K562 (cell line): ENCODE data around the gene MVK. TPM values are rescaled to one million over a fixed set of nuclear protein-coding genes. Genes with fewer than 3 reads are reported as not detected.
A peak's percentile ranks its signal among the peaks of the same experiment; 100 is the strongest.

Source experiments
- ATAC-seq: fragments of 200-7000 bp; cut with Tn5 transposase; 3 replicates; pipeline ENCODE4 v1.9.1; 2020; ENCODE audit warnings: moderate library complexity
- BruUV-seq: library from RNA; stranded (reverse); fragments of 400-500 nt; replicated peaks from 2 replicates; lab custom pipeline; 2021; lab: Mats Ljungman, UMichigan
- CTCF ChIA-PET: fragments of 300-600 bp; formaldehyde crosslinking; extraction: SDS; loops from one replicate; lab custom pipeline; 2021; ENCODE audit warnings: low intra/inter-chr PET ratio; lab: Yijun Ruan, JAX
- POLR2A ChIA-PET: fragments of 300-600, 350-650 bp; sonication (Branson Sonifier 250); formaldehyde crosslinking; extraction: SDS; loops from one replicate; lab custom pipeline; 2021; ENCODE audit warnings: antibody characterized with exemption, inconsistent platforms; lab: Yijun Ruan, JAX
- DNase-seq, 4 experiments: peaks; one replicate each; pipeline versions ENCODE4 v3.0.0 to v3.0.0-alpha.2; 2011 to 2018; ENCODE audit warnings: low spot score in 3 of 4, mixed read lengths in 3 of 4; ENCODE audit errors: extremely low read depth in 1 of 4
- FAIRE-seq: peaks from 2 replicates; lab custom pipeline; 2011; peaks lifted over from hg19 to GRCh38; lab: Jason Lieb, UNC
- H2AFZ ChIP-seq: 2 replicates; pipeline ENCODE4 v1.6.0; 2011; ENCODE audit warnings: low read depth, low read length, control low read depth, inconsistent platforms
- H3K27ac ChIP-seq: fragments of 200-600 bp; 3 replicates; pipeline ENCODE4 v1.8.0; 2011; ENCODE audit warnings: low read depth, mild to moderate bottlenecking, control low read depth, inconsistent platforms, low read length, moderate library complexity, mixed read lengths; ENCODE audit errors: extremely low read depth
- H3K27me3 ChIP-seq, 2 experiments: fragments of 300-600 bp in 1 of 2; 2 replicates in 1 of 2; 3 replicates in 1 of 2; pipeline versions ENCODE4 v1.6.0 to v1.8.0; 2011; ENCODE audit warnings: inconsistent platforms in 2 of 2, low read length in 2 of 2, mild to moderate bottlenecking in 1 of 2, mixed read lengths in 1 of 2, moderate library complexity in 1 of 2; ENCODE audit not compliant: control insufficient read depth in 2 of 2, insufficient read depth in 2 of 2
- H3K36me3 ChIP-seq: fragments of 300-600 bp; 3 replicates; pipeline ENCODE4 v1.8.0; 2011; ENCODE audit warnings: mild to moderate bottlenecking, low read length, inconsistent platforms; ENCODE audit not compliant: control insufficient read depth, insufficient read depth
- H3K4me1 ChIP-seq, 2 experiments: fragments of 200-600 bp in 1 of 2; replicated peaks in 1 of 2; 2 replicates in 1 of 2; 3 replicates in 1 of 2; pipeline versions ENCODE4 v1.5.1 to v1.8.0; 2011; ENCODE audit warnings: inconsistent platforms in 2 of 2, low read length in 2 of 2, mild to moderate bottlenecking in 1 of 2, mixed read lengths in 1 of 2, moderate library complexity in 1 of 2; ENCODE audit not compliant: control insufficient read depth in 2 of 2, insufficient read depth in 2 of 2
- H3K4me2 ChIP-seq: 2 replicates; pipeline ENCODE4 v1.6.1; 2011; ENCODE audit warnings: low read length, control low read depth, inconsistent platforms, mixed read lengths; ENCODE audit not compliant: insufficient read depth
- H3K4me3 ChIP-seq: fragments of 200-600 bp; sonication (generic), shearing (Covaris generic); 2 replicates; pipeline ENCODE4 v1.5.1; 2016; ENCODE audit warnings: control low read depth, inconsistent platforms
- H3K79me2 ChIP-seq: fragments of 200-600 bp; 3 replicates; pipeline ENCODE4 v1.8.0; 2011; ENCODE audit warnings: low read length, inconsistent platforms; ENCODE audit not compliant: control insufficient read depth, insufficient read depth
- H3K9ac ChIP-seq, 2 experiments: 2 replicates each; pipeline versions ENCODE4 v1.6.0 to v1.6.1; 2011; ENCODE audit warnings: low read depth in 2 of 2, low read length in 2 of 2, control low read depth in 1 of 2, inconsistent platforms in 1 of 2, mild to moderate bottlenecking in 1 of 2, mixed read lengths in 1 of 2; ENCODE audit not compliant: insufficient read depth in 1 of 2
- H3K9me1 ChIP-seq: one replicate; pipeline ENCODE4 v1.6.0; 2011; ENCODE audit warnings: inconsistent platforms, mild to moderate bottlenecking, low read length, moderate library complexity; ENCODE audit not compliant: control insufficient read depth, insufficient read depth
- H3K9me3 ChIP-seq: replicated peaks from 2 replicates; pipeline ENCODE4 v1.5.1; 2011; ENCODE audit warnings: low read depth, low read length, inconsistent platforms; ENCODE audit not compliant: control insufficient read depth, insufficient read depth
- H4K20me1 ChIP-seq: replicated peaks from 2 replicates; pipeline ENCODE4 v1.6.1; 2011; ENCODE audit warnings: low read length, inconsistent platforms, mixed read lengths; ENCODE audit not compliant: control insufficient read depth, insufficient read depth
- BACH1 ChIP-seq: fragments of 200-800 bp; sonication (Bioruptor generic); IDR thresholded peaks from 2 replicates; pipeline ENCODE4 v1.6.1; 2016; ENCODE audit warnings: missing genetic modification characterization, missing compliant biosample characterization
- BHLHE40 ChIP-seq: IDR thresholded peaks from 2 replicates; pipeline ENCODE4 v1.6.1; 2011; ENCODE audit warnings: low read length, improper control_type of control experiment
- EWSR1 ChIP-seq: fragments of 450-650 bp; IDR thresholded peaks from 2 replicates; pipeline ENCODE4 v1.6.1; 2018; ENCODE audit warnings: borderline replicate concordance, mild to moderate bottlenecking, low read depth, moderate library complexity; ENCODE audit not compliant: partially characterized antibody
- TFAP4 ChIP-seq: sonication (generic); formaldehyde crosslinking; IDR thresholded peaks from 2 replicates; pipeline ENCODE4 v1.8.0; 2022; ENCODE audit warnings: missing genetic modification reagents, mild to moderate bottlenecking, moderate library complexity, borderline replicate concordance
- ZNF561 ChIP-seq: fragments of 450-650 bp; formaldehyde crosslinking; conservative IDR thresholded peaks from 2 replicates; pipeline ENCODE4 v1.4.0; 2020; ENCODE audit warnings: mild to moderate bottlenecking, moderate library complexity
- WGBS: fragments of 100-300 bp; shearing (Covaris generic); methylation state at CpG from one replicate; pipeline ENCODE4 v1.1.6; 2016; ENCODE audit warnings: low coverage, mixed read lengths; ENCODE audit not compliant: insufficient coverage; ENCODE audit errors: missing lambda C conversion rate; 5-methylcytosine and 5-hydroxymethylcytosine counted together
- in situ Hi-C: fragments of 300-500 bp; cut with MboI; formaldehyde crosslinking; loops from 4 replicates; pipeline ENCODE4 v1.15.0; 2018; ENCODE audit warnings: inconsistent platforms, mixed read lengths
- intact Hi-C: fragments of 100-400 bp; cut with micrococcal nuclease; formaldehyde crosslinking; loops from 2 replicates; pipeline ENCODE4 v1.14.2; 2022
- polyA plus RNA-seq, 8 experiments: library from polyadenylated mRNA; depleted of rRNA in 4 of 8; stranded (reverse) in 5 of 8; unstranded in 3 of 8; fragments of >200 nt; fragmentation: Nextera tagmentation in 2 of 8; fragmentation: Illumina TruSeq in 1 of 8; extraction: Ambion mirVana in 2 of 8; extraction: Trizol in 1 of 8; gene quantifications; 2 replicates each; pipeline versions ENCODE4 v1.2.1 to v1.2.3, GENCODE V29; 2011 to 2014; ENCODE audit warnings: inconsistent platforms in 1 of 8, missing spikeins in 1 of 8
- total RNA-seq, 7 experiments: library from RNA; depleted of rRNA in 6 of 7; stranded (reverse); fragments of >200 nt in 6 of 7; fragmentation: Illumina TruSeq in 2 of 7; extraction: Trizol in 2 of 7; gene quantifications; 2 replicates each; pipeline versions ENCODE4 v1.2.1 to v1.2.3, GENCODE V29; 2011 to 2021; ENCODE audit warnings: low replicate concordance in 1 of 7

MVK gene
- total and polyA plus RNA-seq, 9 of the 15 experiments (the other 6 are each of a cell fraction or from before 2014, with no cell fraction given) = 0.41 to 33.6 (median 18.8) TPM

DNA sequence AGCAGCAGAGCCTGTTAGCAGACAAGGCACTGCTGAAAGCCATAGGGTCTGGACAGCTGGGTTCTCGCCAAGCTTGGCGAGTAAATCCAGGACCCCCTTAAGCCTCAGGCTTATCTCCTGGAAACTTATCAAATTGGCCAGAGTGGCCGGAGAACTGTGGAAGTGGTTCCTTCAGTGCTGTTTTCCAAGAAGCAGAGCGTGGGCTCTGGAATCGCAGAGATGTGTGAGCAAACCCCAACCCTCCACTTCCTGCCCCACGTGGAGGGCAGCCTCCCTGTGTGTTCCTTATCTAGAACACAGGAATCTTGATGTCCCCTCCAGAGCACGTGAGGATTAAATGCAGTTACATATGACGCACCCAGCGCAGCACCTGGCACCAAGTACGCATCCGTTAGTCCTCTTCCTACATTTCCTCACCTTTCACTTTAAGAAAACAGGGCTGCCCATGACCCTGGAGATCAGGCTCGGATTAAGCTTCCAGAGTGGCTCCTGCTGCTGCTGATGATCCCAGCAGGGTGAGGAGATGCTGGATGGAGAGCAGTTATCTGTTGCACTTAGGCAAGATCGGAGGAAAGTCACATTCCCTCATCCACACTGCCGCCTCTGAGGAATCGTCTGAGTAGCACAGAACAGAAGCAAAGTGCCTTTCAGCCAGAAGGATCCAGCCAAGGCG lies 35.3 kb upstream of the MVK start:
- Histone ChIP-seq H3K79me2 (no peaks in the 10 kb centered on the region), H3K4me2 (no peak overlapping the region; the same call in 1 of the 2 replicates), H3K9me3 (peaks cover 3% of the 10 kb centered on the region; the same call in 1 of the 2 replicates), H3K4me3 (no peak overlapping the region), H4K20me1 (peaks cover 14% of the 10 kb centered on the region; the same call in 1 of the 2 replicates), H3K4me1 (peaks cover 0 to 2% of the 10 kb centered on the region in 2 experiments; a peak in 2 of 5 replicates), H3K9ac (no peak overlapping the region), H3K36me3 (no peaks in the 10 kb centered on the region), H2AFZ (no peak overlapping the region), H3K27me3 (peaks cover 38 to 62% of the 10 kb centered on the region in 2 experiments), H3K27ac (no peak overlapping the region), H3K9me1 (no peaks in the 10 kb centered on the region)
- ChIA-PET CTCF (no interaction called here), POLR2A (interaction anchor here (0.6 kb wide), 1 partner anchor 64 kb away, joined by 4 read pairs; no protein-coding TSS in a partner anchor)
- in situ Hi-C loops (no loop called here), intact Hi-C loops (no loop called here)
- no peak for ATAC-seq
- BruUV-seq = no TSS peak
- FAIRE-seq = no peak
- no peak for DNase-seq
- TF ChIP-seq ZNF561 (CRISPR knock-in tag) (no peak), BHLHE40 (peak; percentile 27; the same call in 1 of the 2 replicates)
- 11% methylated on average over 16 of the region's 16 CpGs for WGBS

GRCh38 chr12:109539508-109539907 lies 34.1 kb upstream of the MVK start:
- peaks cover 43 to 74% of the 10 kb centered on the region in 2 experiments for H3K27me3 ChIP-seq
- H3K36me3 ChIP-seq = no peaks in the 10 kb centered on the region
- ChIA-PET CTCF (no interaction called here), POLR2A (no interaction called here)
- BruUV-seq = no TSS peak
- in situ Hi-C loops (no loop called here), intact Hi-C loops (no loop called here)
- H3K9me1 ChIP-seq = no peaks in the 10 kb centered on the region
- no peak overlapping the region for H3K9ac ChIP-seq
- WGBS = 3% methylated on average over 9 of the region's 9 CpGs
- H3K27ac ChIP-seq = no peak overlapping the region
- TF ChIP-seq TFAP4 (CRISPR knock-in tag) (no peak), BACH1 (no peak), EWSR1 (no peak)
- DNase-seq = no peak
- no peak overlapping the region for H3K4me2 ChIP-seq
- H3K4me3 ChIP-seq = no peak overlapping the region
- no peak for ATAC-seq
- H3K4me1 ChIP-seq = no peaks in the 10 kb centered on the region; a peak in 1 of 5 replicates
- H2AFZ ChIP-seq = no peak overlapping the region
- no peak for FAIRE-seq
- peaks cover 12% of the 10 kb centered on the region; the same call in 1 of the 2 replicates for H4K20me1 ChIP-seq
- peaks cover 3% of the 10 kb centered on the region; the same call in 1 of the 2 replicates for H3K9me3 ChIP-seq
- no peaks in the 10 kb centered on the region for H3K79me2 ChIP-seq
